Peyer's patch (tissue), 4 donors: Measurements from ENCODE around the gene RXRB. TPM values are rescaled to one million over a fixed set of nuclear protein-coding genes. Genes with fewer than 3 reads are reported as not detected.

Experiments used
- DNase-seq, 3 donors: peaks; one replicate each; pipeline ENCODE4 v3.0.0-alpha.2; 2017 to 2019
- H3K27ac ChIP-seq, 4 donors: fragments of 200-600 bp; sonication (generic); one replicate each; pipeline ENCODE4 v1.5.1; 2016 to 2019
- H3K27me3 ChIP-seq, 2 donors: fragments of 200-600 bp; sonication (generic); one replicate each; pipeline ENCODE4 v1.5.1; 2019
- H3K36me3 ChIP-seq, 3 donors: fragments of 200-600 bp; sonication (generic); one replicate each; pipeline ENCODE4 v1.5.1; 2016 to 2019
- H3K4me1 ChIP-seq, 4 donors: fragments of 200-600 bp; sonication (generic); one replicate each; pipeline ENCODE4 v1.5.1; 2016 to 2019
- H3K4me3 ChIP-seq, 4 donors: fragments of 200-600 bp; sonication (generic); 1 replicate in 3 of 4; 2 replicates in 1 of 4; pipeline ENCODE4 v1.5.1; 2016 to 2019; ENCODE audit warnings: mild to moderate bottlenecking in 1 of 4
- H3K9me3 ChIP-seq, 4 donors: fragments of 200-600 bp; sonication (generic); one replicate each; pipeline ENCODE4 v1.5.1; 2016 to 2019; ENCODE audit warnings: mild to moderate bottlenecking in 1 of 4
- POLR2A ChIP-seq, 2 donors: fragments of 450-650 bp; IDR thresholded peaks; one replicate each; pipeline ENCODE4 v1.5.1; 2017; ENCODE audit warnings: antibody characterized with exemption in 2 of 2, mild to moderate bottlenecking in 2 of 2, moderate library complexity in 2 of 2
- total RNA-seq, 4 donors: library from RNA; depleted of rRNA; stranded (reverse); fragments of >200 nt; gene quantifications; one replicate each; pipeline ENCODE4 v1.1.0, GENCODE V29; 2016
- TF ChIP-seq, protein P1 (sequence below), 6 experiments: fragments of 450-650 bp in 4 of 6; fragments of 200-600 bp in 2 of 6; sonication (generic) in 1 of 6; IDR thresholded peaks; one replicate each; pipeline ENCODE4 v1.5.1; 2017 to 2019; ENCODE audit warnings: antibody characterized with exemption in 6 of 6, mild to moderate bottlenecking in 3 of 6, moderate library complexity in 1 of 6

The RXRB gene
- total RNA-seq, 4 donors from 2014 or later: 23.1 to 56.7 (median 36.6) TPM

DNA sequence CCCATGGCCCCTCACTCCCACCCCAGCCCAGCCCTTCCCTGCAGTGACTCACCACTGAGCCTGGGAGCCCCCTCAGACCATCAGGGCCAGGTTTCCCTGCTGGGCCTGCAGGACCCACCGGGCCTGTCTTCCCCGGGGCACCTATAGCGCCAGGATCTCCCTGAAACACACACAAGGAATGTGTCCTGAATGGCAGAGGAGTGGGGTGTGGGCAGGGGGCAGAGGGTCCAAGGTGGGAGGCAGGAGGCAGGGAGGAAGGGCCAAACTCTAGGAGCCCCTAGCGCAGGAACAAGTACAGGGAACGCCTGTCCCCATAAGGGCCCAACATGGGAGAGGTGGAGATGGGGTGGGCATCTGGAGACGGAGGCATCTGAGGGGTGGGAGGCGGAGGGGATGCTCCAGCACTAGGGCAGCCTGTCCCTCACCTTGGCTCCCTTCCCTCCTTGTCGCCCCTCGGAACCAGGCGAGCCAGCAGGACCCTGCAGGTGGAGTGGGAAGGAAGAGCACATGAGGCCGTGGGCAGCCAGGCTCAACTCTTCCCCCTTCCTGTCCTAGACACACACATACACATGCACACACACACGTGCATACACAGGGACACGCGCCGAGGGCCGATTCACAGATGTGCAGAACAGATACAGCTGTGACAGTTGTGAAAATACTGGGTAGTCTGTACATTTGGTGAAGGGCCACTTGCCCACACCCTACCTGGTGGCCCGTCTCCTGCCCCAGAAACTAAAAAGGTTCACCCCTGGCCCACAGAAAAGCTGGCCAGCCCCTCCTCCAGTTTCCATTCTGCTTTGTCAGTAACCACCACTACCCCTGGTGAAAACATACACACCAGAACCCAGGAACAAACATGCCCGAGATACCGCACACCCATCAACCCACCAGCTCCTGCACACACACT, 32.8 kb downstream of the RXRB start:
- Histone ChIP-seq H3K9me3 (no peaks in the 10 kb centered on the region), H3K4me1 (no peaks in the 10 kb centered on the region)

DNA sequence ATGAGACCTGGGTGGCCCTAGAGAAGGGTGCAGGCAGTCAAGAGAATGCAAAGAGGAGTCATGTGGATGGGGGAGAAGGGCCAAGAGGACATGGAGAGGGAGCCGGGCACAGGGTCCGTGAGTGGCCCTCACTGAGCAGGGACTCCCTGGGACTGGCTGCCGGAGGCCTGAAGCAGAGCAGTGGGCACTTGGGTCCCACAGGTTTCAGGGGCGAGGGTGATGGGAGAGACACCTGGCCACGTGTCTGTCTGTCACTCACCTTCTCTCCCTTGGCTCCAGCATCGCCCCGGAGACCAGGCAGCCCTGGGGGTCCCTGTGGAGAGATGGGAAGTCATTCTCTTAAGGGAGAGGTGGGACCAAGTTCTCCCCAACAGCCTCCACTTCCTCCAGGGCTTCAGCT, 33.7 kb downstream of the RXRB start:
- no peaks in the 10 kb centered on the region for H3K27me3 ChIP-seq
- H3K9me3 ChIP-seq: no peaks in the 10 kb centered on the region
- H3K4me1 ChIP-seq: peaks cover 0 to 5% (median 3%) of the 10 kb centered on the region in 4 donors
- peak in 1 of 3 donors; percentile 42 for DNase-seq
- H3K4me3 ChIP-seq: no peak overlapping the region
- no peak overlapping the region for H3K27ac ChIP-seq
- TF ChIP-seq, protein P1, sequence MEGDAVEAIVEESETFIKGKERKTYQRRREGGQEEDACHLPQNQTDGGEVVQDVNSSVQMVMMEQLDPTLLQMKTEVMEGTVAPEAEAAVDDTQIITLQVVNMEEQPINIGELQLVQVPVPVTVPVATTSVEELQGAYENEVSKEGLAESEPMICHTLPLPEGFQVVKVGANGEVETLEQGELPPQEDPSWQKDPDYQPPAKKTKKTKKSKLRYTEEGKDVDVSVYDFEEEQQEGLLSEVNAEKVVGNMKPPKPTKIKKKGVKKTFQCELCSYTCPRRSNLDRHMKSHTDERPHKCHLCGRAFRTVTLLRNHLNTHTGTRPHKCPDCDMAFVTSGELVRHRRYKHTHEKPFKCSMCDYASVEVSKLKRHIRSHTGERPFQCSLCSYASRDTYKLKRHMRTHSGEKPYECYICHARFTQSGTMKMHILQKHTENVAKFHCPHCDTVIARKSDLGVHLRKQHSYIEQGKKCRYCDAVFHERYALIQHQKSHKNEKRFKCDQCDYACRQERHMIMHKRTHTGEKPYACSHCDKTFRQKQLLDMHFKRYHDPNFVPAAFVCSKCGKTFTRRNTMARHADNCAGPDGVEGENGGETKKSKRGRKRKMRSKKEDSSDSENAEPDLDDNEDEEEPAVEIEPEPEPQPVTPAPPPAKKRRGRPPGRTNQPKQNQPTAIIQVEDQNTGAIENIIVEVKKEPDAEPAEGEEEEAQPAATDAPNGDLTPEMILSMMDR (IDR thresholded peaks at IDR 0.05): no peak
- TF ChIP-seq POLR2A (IDR thresholded peaks at IDR 0.05): no peak
- no peaks in the 10 kb centered on the region for H3K36me3 ChIP-seq

More for the DNA sequence above, 32.8 kb downstream of the RXRB start:
- DNase-seq: no peak
- Histone ChIP-seq H3K36me3 (no peaks in the 10 kb centered on the region), H3K27ac (no peak overlapping the region), H3K27me3 (no peaks in the 10 kb centered on the region), H3K4me3 (no peak overlapping the region)
- no peak for TF ChIP-seq POLR2A (IDR thresholded peaks at IDR 0.05)
- TF ChIP-seq, protein P1 (IDR thresholded peaks at IDR 0.05): no peak

- Histone ChIP-seq H3K27ac (no peak overlapping the region), H3K36me3 (no peaks in the 10 kb centered on the region), H3K4me1 (peaks cover 0 to 8% (median 4%) of the 10 kb centered on the region in 4 donors), H3K4me3 (no peak overlapping the region), H3K27me3 (no peaks in the 10 kb centered on the region), H3K9me3 (no peaks in the 10 kb centered on the region)
- no peak for TF ChIP-seq POLR2A (IDR thresholded peaks at IDR 0.05)
- TF ChIP-seq, protein P1 (IDR thresholded peaks at IDR 0.05): no peak
- DNase-seq: no peak
Measured at GRCh38 chr6:33166363-33166762, 34.1 kb downstream of the RXRB start.

DNA sequence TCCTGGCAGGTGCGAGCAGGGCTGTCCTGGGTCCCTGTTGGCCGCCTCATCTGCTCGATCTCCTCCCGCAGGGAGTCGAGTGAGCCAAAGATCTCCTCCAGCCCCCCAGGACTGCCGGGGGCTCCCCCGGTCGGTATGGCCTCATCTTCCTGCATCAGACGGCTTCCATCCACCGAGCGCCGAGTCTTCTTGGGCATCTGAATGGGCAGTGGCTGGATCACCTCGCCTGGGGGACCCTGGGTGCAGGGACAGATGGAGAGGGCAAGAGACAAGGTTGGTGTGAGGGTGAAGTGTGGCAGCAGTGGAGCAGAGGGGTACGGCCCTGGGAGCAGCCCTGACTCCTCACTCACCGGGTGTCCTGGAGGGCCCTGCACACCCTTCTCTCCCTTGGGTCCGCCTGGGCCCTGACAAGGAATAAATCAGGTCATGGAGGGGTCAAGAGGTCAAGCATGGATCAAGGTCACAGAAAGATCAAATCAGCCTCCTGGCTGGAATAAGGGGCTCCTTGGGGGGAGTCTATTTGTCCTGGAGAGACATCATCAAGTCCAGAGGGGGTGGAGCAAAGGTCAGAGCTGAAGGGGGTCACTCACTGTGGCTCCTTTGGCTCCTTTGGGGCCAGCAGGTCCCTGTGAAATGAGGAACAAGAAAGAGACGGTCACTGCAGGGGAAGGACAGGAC, 34.7 kb downstream of the RXRB start:
- Histone ChIP-seq H3K9me3 (no peaks in the 10 kb centered on the region), H3K4me1 (peaks cover 0 to 13% (median 6%) of the 10 kb centered on the region in 4 donors), H3K27ac (no peak overlapping the region), H3K36me3 (no peaks in the 10 kb centered on the region), H3K27me3 (no peaks in the 10 kb centered on the region), H3K4me3 (no peak overlapping the region)
- TF ChIP-seq, protein P1 (IDR thresholded peaks at IDR 0.05): no peak
- TF ChIP-seq POLR2A (IDR thresholded peaks at IDR 0.05): no peak
- no peak for DNase-seq

DNA sequence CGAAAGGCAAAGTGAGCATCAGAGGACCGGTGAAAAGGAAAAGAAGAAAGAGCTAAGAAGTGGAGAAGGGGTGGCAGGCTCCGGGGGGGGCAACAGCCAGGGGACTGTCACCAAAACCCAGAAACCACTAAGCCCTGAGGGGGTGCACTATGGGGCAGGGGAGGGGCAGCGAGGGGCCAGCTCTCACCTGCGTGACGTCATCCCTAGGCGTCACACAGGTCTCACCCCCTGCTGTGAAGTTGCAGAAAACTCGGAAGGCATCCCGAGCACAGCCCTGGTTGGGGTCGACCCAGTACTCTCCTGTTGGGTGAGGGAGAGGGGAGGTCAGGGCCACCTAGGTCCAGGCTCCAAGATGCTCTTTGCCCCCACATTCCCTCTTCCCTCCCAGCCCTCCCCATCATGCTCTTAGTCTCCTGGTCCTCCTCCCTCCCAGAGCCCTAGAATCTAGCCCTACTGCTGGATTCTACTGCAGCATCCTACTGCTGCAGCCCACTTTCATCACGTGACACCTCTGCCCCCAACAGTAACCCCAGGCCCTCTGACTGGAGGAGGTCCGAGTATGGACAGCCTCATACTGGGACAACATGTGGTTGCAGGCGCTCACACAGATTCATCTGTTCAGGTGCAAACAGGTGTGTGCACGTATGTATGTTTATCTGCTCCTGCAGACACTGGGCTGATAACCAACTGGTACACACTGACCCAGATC, 35.6 kb downstream of the RXRB start:
- no peak for DNase-seq
- TF ChIP-seq, protein P1 (IDR thresholded peaks at IDR 0.05): no peak
- no peak for TF ChIP-seq POLR2A (IDR thresholded peaks at IDR 0.05)
- no peaks in the 10 kb centered on the region for H3K27me3 ChIP-seq
- H3K4me1 ChIP-seq: peaks cover 0 to 13% (median 6%) of the 10 kb centered on the region in 4 donors
- no peak overlapping the region for H3K27ac ChIP-seq
- no peaks in the 10 kb centered on the region for H3K36me3 ChIP-seq
- no peak overlapping the region for H3K4me3 ChIP-seq
- H3K9me3 ChIP-seq: no peaks in the 10 kb centered on the region
